ENCODE data around the gene PPP2R2D. TPM values are rescaled to one million over a fixed set of nuclear protein-coding genes. Genes with fewer than 3 reads are reported as not detected.
"Not testable (repeated sequence)": the region's sequence is repeated elsewhere in the genome, so short reads cannot be mapped to it uniquely, and the experiment has no call there.

The PPP2R2D gene
- total RNA-seq, 1 donor from 2014 or later = 29.6 TPM

GRCh38 chr10:131973160-131973951 is 72.5 kb downstream of the PPP2R2D start:
- DNase-seq (ENCODE audit: low read depth) = peak; percentile 47

- DNase-seq (ENCODE audit: low read depth) = no peak
Observed at GRCh38 chr10:131974034-131974817, 73.4 kb downstream of the PPP2R2D start.

DNA sequence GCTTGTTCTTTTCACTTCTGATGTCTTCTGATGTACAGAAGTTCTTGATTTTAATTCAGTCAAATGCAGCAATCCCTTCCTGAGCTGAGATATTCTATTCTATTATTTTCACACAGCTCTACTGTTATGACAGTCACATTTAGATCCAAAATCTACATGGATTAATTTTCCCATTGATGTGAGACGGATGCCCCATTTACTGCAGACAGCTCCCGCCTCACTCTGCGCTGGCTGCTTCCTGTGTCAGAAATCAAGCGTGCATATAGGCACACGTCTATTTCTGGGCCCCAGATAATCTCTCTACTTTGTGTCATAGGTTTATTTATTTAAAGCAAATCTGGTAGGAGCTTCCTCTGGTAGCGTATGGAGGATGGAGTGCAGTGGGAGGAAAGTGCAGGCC is 74.2 kb downstream of the PPP2R2D start:
- no peak for DNase-seq (ENCODE audit: low read depth)

- no peak for DNase-seq (ENCODE audit: low read depth)
Observed at GRCh38 chr10:131975796-131976195, 75.0 kb downstream of the PPP2R2D start.

DNA sequence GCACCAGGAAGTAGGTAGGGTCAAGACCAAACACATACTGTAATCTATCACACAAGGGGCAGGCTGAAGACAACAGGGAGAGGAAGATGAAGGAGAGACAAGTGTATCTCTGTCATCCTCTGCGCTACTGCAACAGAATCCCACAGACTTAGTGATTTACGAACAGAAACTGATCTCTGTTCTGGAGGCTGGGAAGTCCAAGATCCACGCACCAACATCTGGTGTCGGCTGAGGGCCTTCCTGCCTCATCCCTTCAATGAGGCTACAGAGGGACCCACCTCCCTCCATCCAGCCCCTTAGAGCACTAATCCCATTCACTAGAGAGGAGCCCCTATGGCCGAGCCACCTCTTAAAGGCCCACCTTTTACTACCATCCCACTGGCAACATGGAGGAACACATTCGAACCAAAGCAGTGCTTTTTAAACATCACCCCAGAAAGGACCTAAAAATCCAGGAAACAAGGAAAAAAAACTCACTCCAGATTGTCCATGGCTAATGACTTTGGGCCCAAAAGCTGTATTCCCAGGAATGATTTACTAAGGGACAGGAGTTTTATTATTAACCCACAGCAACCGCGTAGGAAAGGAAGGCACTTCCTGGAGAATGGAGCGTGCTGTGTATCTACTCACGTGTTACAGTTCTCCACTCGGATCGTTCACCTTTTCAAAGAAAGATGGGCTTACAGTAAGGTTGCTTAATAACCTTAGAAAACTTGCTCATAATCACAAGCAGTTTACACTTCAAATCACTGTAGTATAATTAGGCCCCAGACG is 76.7 kb downstream of the PPP2R2D start:
- no peak for DNase-seq (ENCODE audit: low read depth)

GRCh38 chr10:131978366-131978765 is 77.6 kb downstream of the PPP2R2D start:
- DNase-seq (ENCODE audit: low read depth) = no peak

GRCh38 chr10:131978851-131979250 is 78.0 kb downstream of the PPP2R2D start:
- DNase-seq (ENCODE audit: low read depth) = no peak

DNA sequence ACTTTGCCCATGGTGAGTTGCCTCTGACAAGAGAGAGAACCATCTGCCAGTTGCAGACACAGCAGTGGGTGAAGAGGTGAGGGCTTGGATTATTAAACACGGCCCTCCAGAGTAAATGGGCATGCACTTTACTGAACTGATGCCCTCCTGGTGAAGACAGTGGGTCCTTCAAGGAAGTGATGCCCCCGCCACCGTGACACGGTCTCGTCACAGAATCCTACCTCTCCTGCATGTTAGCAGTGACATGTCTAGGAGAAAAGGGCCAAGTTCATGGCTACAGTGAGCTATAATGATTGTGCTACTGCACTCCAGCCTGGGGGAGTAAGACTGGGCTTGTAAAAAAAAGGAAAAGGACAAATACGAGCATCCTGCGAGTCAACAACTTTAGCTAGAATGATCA is 78.5 kb downstream of the PPP2R2D start:
- DNase-seq (ENCODE audit: low read depth) = no peak

GRCh38 chr10:131979821-131980270 is 79.0 kb downstream of the PPP2R2D start:
- peak; percentile 52 for DNase-seq (ENCODE audit: low read depth)

DNA sequence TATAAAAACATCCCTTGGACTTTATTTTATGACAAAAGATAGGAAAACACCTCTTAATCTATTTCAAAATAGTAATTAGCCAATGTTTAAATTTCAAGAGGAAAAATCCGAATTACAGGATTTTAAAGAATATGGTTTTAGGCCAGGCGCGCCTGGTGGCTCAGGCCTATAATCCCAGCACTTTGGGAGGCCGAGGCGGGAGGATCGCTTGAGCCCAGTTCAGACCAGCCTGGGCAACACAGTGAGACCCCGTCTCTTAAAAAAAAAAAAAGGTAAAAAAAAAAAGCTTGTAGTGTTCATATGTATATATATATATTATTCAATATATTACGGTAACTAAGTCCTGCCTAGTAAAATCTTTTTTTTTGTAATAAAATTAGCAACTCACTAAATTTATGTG is 79.5 kb downstream of the PPP2R2D start:
- no peak for DNase-seq (ENCODE audit: low read depth)

DNA sequence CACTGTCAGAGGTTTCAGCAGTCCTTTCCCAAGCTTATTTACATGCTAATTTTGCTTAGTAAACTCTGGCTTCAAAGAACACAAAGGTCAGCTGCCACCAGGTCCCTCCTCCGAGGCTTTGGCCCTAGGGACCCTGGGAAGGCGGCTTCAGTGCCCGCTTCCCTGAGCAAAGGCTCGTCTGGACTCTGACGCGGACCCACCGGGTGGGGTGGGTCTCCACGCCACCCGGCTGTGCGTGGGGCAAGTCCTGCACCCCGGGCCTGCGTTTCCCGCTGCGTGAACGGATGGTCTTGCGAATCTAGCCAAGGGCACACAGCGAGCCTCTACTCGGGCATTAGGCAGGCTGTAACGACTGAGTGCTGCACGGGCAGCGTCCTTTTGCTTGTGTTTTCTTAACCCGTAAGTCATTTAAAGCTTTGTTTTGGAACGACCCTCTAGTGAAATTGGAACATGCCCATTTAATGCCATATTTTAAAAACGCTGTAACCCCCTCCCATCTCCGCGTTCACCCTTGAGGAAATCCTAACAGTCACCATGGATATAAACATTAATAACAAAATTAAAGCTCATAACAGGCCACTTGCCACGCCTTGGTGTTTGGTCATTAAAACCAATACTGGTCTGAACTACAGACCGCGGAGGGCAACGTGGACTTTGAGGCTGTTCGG is 80.1 kb downstream of the PPP2R2D start:
- peak; percentile 55 for DNase-seq (ENCODE audit: low read depth)

DNA sequence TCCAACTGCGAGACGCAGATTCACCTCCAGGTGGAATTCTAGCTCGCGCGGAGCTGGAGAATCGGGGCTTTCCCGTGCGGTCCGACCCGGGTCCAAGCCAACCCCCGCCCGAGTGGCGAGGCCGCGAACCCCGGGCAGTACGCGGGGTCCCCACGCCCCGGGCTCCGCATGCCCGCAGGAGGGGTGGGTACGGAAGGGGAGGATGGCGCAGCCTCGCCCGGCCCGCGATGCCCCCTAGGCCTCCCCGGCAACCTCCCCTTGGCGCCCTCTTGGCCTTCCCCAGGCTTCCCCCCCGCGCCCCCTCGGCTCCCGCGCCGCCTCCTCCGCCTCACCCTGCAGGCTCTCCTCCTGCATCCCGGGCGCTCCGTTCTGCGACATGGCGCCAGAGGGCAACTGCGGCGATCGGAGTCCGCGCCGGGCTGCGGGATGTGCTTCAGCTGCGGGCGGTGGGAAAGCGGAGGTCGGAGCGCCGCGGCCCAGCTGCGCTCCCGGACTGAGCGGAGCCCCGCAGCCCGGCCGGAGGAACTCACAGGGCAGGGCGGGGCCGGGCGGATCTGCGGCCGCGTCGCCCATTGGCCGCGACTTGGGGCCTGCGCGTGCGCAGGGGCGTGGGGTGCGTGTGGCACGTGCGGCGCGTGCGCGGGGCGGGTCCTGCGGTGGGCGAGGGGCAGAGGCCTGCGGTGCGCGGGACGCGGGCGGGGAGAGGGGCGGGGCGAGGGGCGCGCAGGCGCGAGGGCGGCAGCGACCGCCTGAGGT is 80.8 kb downstream of the PPP2R2D start, which contains the start of gene BNIP3:
Gene BNIP3 (minus strand): TSS at position 495 of the 756 bp plus-strand sequence. CDS start 117 bp downstream, at position 378.
- DNase-seq (ENCODE audit: low read depth) = peak; percentile 95

- no peak for DNase-seq (ENCODE audit: low read depth)
Observed at GRCh38 chr10:131982185-131982756, 81.5 kb downstream of the PPP2R2D start.

DNA sequence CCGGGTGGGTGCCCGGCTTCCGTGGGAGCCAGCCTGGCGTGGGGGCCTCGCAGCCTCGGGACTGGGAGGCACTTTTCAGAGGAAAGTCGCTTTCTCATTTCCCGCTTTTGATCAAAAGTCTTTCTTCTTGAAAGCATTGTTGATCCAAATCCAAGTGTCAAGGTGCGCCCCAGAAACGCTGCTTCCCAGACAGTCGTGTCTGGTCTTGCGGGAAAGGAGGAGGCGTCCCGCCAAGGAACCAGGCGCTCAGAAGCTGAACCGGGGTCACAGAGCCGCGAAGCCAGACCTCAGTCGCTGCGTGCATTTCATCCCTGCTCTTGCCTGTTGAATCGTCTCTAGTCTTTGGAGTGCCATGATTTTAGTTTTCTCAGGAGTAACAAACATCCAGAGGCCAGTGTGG is 82.0 kb downstream of the PPP2R2D start:
- no peak for DNase-seq (ENCODE audit: low read depth)

DNA sequence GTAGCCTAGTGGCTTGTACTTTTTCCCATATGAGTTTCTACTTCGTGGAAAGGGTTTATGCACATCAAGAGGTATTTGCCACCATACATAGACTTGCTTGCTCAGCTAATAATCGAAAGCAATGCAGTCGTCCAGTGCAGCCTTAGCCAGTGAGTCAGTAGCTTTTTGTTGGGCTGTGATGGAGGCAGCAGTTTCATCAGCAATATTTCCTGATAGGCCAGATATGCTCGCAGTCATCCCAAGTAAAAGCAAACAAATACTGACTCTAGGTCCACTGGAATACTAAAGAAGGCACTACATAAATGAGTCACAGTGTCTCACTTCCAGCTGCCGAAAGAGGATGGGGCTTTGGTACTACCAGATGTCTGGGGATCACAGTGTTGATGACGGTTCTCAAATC is 83.0 kb downstream of the PPP2R2D start:
- DNase-seq (ENCODE audit: low read depth) = no peak

- not testable (repeated sequence) for DNase-seq (ENCODE audit: low read depth)
Observed at GRCh38 chr10:131986851-131987250, 86.0 kb downstream of the PPP2R2D start.

- not testable (repeated sequence) for DNase-seq (ENCODE audit: low read depth)
Observed at GRCh38 chr10:131987301-131987700, 86.5 kb downstream of the PPP2R2D start.

GRCh38 chr10:131987786-131988185 is 87.0 kb downstream of the PPP2R2D start:
- DNase-seq (ENCODE audit: low read depth) = not testable (repeated sequence)

DNA sequence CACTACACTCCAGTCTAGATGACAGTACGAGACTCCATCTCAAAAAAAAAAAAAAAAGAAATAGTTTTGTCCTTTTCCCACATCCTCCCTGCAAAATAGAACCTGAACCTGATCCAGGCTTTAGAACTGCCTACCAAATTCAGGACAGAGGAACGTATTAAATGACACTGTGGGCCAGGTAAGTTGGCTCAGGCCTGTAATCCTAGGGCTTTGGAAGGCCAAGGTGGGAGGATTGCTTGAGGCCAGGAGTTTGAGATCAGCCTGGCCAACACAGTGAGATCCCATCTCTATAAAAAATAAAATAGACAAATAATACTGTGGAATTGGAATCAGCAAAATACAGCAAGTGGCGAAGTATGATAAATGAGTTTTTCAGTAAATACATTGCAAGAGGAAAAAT is 90.9 kb downstream of the PPP2R2D start:
- DNase-seq (ENCODE audit: low read depth) = no peak

DNA sequence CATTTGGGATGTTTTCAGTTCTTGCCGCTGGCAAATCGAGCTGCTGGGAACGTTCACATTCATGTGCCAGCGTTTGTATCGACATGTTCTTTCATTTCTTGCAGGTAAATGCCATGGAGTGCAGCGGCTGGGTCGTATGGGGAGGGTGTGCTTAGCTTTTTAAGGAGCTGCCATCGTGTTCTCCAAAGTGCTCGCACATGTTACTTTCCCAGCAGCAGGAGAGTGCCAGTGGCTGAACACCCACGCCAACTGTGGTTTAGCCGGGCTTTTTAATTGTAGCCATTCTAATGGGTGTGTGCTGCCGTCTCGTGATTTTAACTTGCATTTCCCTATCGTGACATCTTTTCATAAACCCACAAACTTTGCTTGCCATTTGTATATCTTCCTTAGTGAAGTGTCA is 92.5 kb downstream of the PPP2R2D start:
- DNase-seq (ENCODE audit: low read depth) = no peak

Data from myocyte (in vitro differentiated cells).